HepG2 (cell line): ENCODE data around the gene BABAM1. TPM values are rescaled to one million over a fixed set of nuclear protein-coding genes. Genes with fewer than 3 reads are reported as not detected.

Source experiments
- MBD4 ChIP-seq: IDR thresholded peaks from 2 replicates; pipeline ENCODE4 v1.6.1; 2012; ENCODE audit warnings: low read length, inconsistent platforms, borderline replicate concordance
- NCOA5 ChIP-seq: sonication (generic); formaldehyde crosslinking; IDR thresholded peaks from 2 replicates; pipeline ENCODE4 v1.4.0; 2020; ENCODE audit warnings: missing genetic modification reagents
- REST ChIP-seq, 2 experiments: IDR thresholded peaks; 2 replicates each; pipeline ENCODE4 v1.6.1; 2011 to 2012; ENCODE audit warnings: low read length in 2 of 2, borderline replicate concordance in 1 of 2, low read depth in 1 of 2, mild to moderate bottlenecking in 1 of 2, moderate library complexity in 1 of 2
- SOX6 ChIP-seq, 2 experiments: fragments of 450-650 bp in 1 of 2; sonication (generic) in 1 of 2; formaldehyde crosslinking in 1 of 2; IDR thresholded peaks; 2 replicates each; pipeline versions ENCODE4 v1.4.0 to v1.6.1; 2017 to 2020; ENCODE audit warnings: antibody characterized with exemption in 1 of 2, mild to moderate bottlenecking in 1 of 2, missing genetic modification reagents in 1 of 2
- SP1 ChIP-seq, 2 experiments: fragments of 450-650 bp in 1 of 2; sonication (generic) in 1 of 2; formaldehyde crosslinking in 1 of 2; IDR thresholded peaks; 2 replicates each; pipeline versions ENCODE4 v1.4.0 to v1.6.1; 2016 to 2020; ENCODE audit warnings: missing genetic modification reagents in 1 of 2
- ZBTB20 ChIP-seq: sonication (generic); formaldehyde crosslinking; IDR thresholded peaks from 2 replicates; pipeline ENCODE4 v1.8.1; 2023; ENCODE audit warnings: missing genetic modification reagents, low read depth, mild to moderate bottlenecking, borderline replicate concordance
- ZFP82 ChIP-seq: sonication (generic); formaldehyde crosslinking; IDR thresholded peaks from 2 replicates; pipeline ENCODE4 v1.5.1; 2020; ENCODE audit warnings: mild to moderate bottlenecking, missing genetic modification reagents, borderline replicate concordance
- ZNF512B ChIP-seq: sonication (generic); formaldehyde crosslinking; IDR thresholded peaks from 2 replicates; pipeline ENCODE4 v1.5.1; 2020; ENCODE audit warnings: missing genetic modification reagents, mild to moderate bottlenecking, borderline replicate concordance
- ZNF609 ChIP-seq: sonication (generic); formaldehyde crosslinking; IDR thresholded peaks from 2 replicates; pipeline ENCODE4 v1.4.0; 2020; ENCODE audit warnings: mild to moderate bottlenecking, missing genetic modification reagents, borderline replicate concordance
- polyA plus RNA-seq, 8 experiments: library from polyadenylated mRNA; depleted of rRNA in 3 of 8; stranded (reverse) in 7 of 8; unstranded in 1 of 8; fragments of >200 nt; fragmentation: Illumina TruSeq in 4 of 8; extraction: Trizol in 4 of 8; gene quantifications; 2 replicates each; pipeline versions ENCODE4 v1.2.1 to v1.2.3, GENCODE V29; 2011 to 2016; ENCODE audit warnings: low read depth in 4 of 8, missing spikeins in 1 of 8, mixed read lengths in 1 of 8; ENCODE audit not compliant: insufficient read depth in 1 of 8
- total RNA-seq, 5 experiments: library from RNA; depleted of rRNA; stranded (reverse); fragments of >200 nt; fragmentation: Illumina TruSeq; extraction: Trizol; gene quantifications; 2 replicates each; pipeline ENCODE4 v1.2.3, GENCODE V29; 2016; ENCODE audit warnings: low read depth in 1 of 5

Gene BABAM1
- total and polyA plus RNA-seq, 2 of the 13 experiments (the other 11 are each of a cell fraction or from before 2014, with no cell fraction given): 70.0 to 82.0 TPM

GRCh38 chr19:17226002-17226933, 41.0 kb upstream of the BABAM1 start, which contains the start of gene OCEL1 (continued):
- TF ChIP-seq REST (IDR thresholded peaks at IDR 0.05; ENCODE audit: borderline replicate concordance in 1 of 2, low read depth in 1 of 2, low read length in 2 of 2) (peak in 1 of 2 experiments; percentile 35; a peak in 1 of 4 replicates), MBD4 (no peak), NCOA5 (CRISPR knock-in tag) (no peak), ZNF609 (CRISPR knock-in tag) (no peak), ZNF512B (CRISPR knock-in tag) (no peak), SOX6 (IDR thresholded peaks at IDR 0.05) (no peak), SOX6 (CRISPR knock-in tag; IDR thresholded peaks at IDR 0.05) (peak; percentile 62), SP1 (IDR thresholded peaks at IDR 0.05) (no peak), SP1 (CRISPR knock-in tag; IDR thresholded peaks at IDR 0.05) (no peak; the same call in none of the 2 replicates), ZFP82 (CRISPR knock-in tag) (no peak), ZBTB20 (no peak)
